Prostate gland (tissue), 2 donors: ENCODE measurements around the gene ALG8. TPM values are rescaled to one million over a fixed set of nuclear protein-coding genes. Genes with fewer than 3 reads are reported as not detected.
"Not testable (repeated sequence)": the region's sequence is repeated elsewhere in the genome, so short reads cannot be mapped to it uniquely, and the experiment has no call there.

ENCODE experiments used
- DNase-seq: peaks from one replicate; pipeline ENCODE4 v3.0.0-alpha.2; 2019; ENCODE audit warnings: low spot score
- H3K27ac ChIP-seq, 2 donors: fragments of 200-600 bp; sonication (generic); 2 replicates each; pipeline ENCODE4 v1.5.1; 2017 to 2019
- H3K27me3 ChIP-seq: fragments of 200-600 bp; sonication (generic); replicated peaks from 2 replicates; pipeline ENCODE4 v1.5.1; 2019; ENCODE audit not compliant: insufficient read depth
- H3K36me3 ChIP-seq, 2 donors: fragments of 200-600 bp; sonication (generic); 1 replicate in 1 of 2; 2 replicates in 1 of 2; pipeline versions ENCODE4 v1.5.1 to v1.8.1; 2017 to 2019
- H3K4me1 ChIP-seq: fragments of 200-600 bp; sonication (generic); replicated peaks from 2 replicates; pipeline ENCODE4 v1.5.1; 2019
- H3K4me3 ChIP-seq, 2 donors: fragments of 200-600 bp; sonication (generic); 2 replicates each; pipeline ENCODE4 v1.5.1; 2017 to 2019
- H3K9me3 ChIP-seq: fragments of 200-600 bp; sonication (generic); 2 replicates; pipeline ENCODE4 v1.5.1; 2017
- CTCF ChIP-seq, 4 experiments: fragments of 200-600 bp in 2 of 4; fragments of 450-650 bp in 2 of 4; sonication (generic) in 2 of 4; IDR thresholded peaks; 1 replicate in 3 of 4; 2 replicates in 1 of 4; pipeline ENCODE4 v1.5.1; 2016 to 2019; ENCODE audit warnings: antibody characterized with exemption in 4 of 4, mild to moderate bottlenecking in 2 of 4, moderate library complexity in 2 of 4
- POLR2A ChIP-seq: fragments of 450-650 bp; IDR thresholded peaks from one replicate; pipeline ENCODE4 v1.6.1; 2016; ENCODE audit warnings: antibody characterized with exemption, mild to moderate bottlenecking
- POLR2AphosphoS5 ChIP-seq: sonication (generic); formaldehyde crosslinking; IDR thresholded peaks from one replicate; pipeline ENCODE4 v1.6.1; 2017; ENCODE audit warnings: antibody characterized with exemption
- WGBS: methylation state at CpG from one replicate; pipeline ENCODE4 v1.1.5; 2018; 5-methylcytosine and 5-hydroxymethylcytosine counted together
- intact Hi-C: fragments of 100-400 bp; cut with DNase I; formaldehyde crosslinking; loops from one replicate; pipeline ENCODE4 v1.14.2; 2022
- total RNA-seq, 2 donors: library from RNA; depleted of rRNA; stranded (reverse); fragments of >200 nt; gene quantifications; one replicate each; pipeline ENCODE4 v1.1.0, GENCODE V29; 2016

Gene ALG8
- total RNA-seq, 2 donors from 2014 or later: 34.0 to 50.3 TPM

DNA sequence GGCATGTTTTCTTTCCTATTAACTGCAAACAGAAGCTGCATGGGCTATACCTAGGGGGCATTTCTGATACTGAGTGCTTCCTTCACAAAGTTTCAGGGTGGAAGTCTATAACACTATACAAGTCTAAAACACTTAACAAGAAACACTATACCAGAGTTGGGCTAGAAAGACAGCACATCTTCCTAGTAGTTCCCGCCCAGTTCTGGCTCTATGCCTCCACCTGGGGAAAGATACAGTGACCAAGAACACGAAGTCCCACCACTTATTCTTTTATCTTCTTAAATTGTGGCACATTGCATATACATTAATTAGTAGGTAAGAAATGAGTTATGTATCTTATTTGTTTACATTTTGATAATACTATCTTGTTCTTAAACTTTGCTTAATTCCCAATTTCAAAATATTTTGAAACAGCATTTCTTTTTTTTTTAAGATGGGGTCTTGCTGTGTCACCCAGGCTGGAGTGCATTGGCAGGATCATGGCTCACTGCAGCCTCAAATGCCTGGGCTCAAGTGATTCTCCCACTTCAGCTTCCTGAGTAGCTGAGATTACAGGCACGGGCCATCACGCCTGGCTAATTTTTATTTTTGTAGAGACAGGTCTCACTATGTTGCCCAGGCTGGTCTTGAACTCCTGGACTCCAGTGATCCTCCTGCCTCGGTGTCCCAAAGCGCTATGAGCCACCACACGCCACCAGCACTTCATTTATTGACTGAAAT, 41.6 kb downstream of the ALG8 start:
- Histone ChIP-seq H3K36me3 (no peaks in the 10 kb centered on the region), H3K27ac (peak overlapping the region in 1 of 2 donors; percentile 59), H3K9me3 (no peaks in the 10 kb centered on the region), H3K27me3 (no peaks in the 10 kb centered on the region), H3K4me3 (no peak overlapping the region), H3K4me1 (no peaks in the 10 kb centered on the region)
- no peak for TF ChIP-seq POLR2AphosphoS5
- TF ChIP-seq CTCF (IDR thresholded peaks at IDR 0.05): no peak
- TF ChIP-seq POLR2A: no peak
- intact Hi-C loops: no loop called here
- WGBS: 90% methylated on average over 7 of the region's 7 CpGs
- DNase-seq: no peak

DNA sequence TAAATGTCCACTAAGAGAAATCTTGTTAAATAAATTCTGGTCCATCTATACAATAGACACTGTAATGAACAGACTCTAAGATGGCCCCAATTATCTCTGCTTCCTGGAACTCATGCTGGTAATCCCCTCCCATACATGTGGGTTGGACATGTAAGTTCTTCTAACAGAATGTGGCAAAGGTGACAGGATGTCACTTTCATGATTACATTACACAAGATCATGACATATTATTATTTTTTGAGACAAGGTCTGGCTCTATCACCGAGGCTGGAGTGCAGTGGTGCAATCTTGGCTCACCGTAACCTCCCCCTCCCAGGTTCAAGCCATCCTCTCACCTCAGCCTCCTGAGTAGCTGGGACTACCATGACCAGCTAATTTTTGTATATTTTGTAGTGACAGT, 45.2 kb downstream of the ALG8 start:
- TF ChIP-seq POLR2A (no peak), CTCF (IDR thresholded peaks at IDR 0.05) (no peak), POLR2AphosphoS5 (no peak)
- 98% methylated on average over 2 of the region's 2 CpGs for WGBS
- no peaks in the 10 kb centered on the region for H3K4me1 ChIP-seq
- H3K4me3 ChIP-seq: no peak overlapping the region
- intact Hi-C loops: no loop called here
- no peaks in the 10 kb centered on the region for H3K36me3 ChIP-seq
- H3K27ac ChIP-seq: no peak overlapping the region
- DNase-seq: no peak
- no peaks in the 10 kb centered on the region for H3K9me3 ChIP-seq
- H3K27me3 ChIP-seq: no peaks in the 10 kb centered on the region

- H3K27me3 ChIP-seq, H3K4me3 ChIP-seq, H3K9me3 ChIP-seq, intact Hi-C loops, H3K36me3 ChIP-seq, DNase-seq, H3K4me1 ChIP-seq, H3K27ac ChIP-seq: not testable (repeated sequence)
- 88% methylated on average over 6 of the region's 6 CpGs for WGBS
Observed at GRCh38 chr11:78086521-78087074, 52.8 kb downstream of the ALG8 start.

GRCh38 chr11:78085972-78086371, 53.5 kb downstream of the ALG8 start:
- 62% methylated on average over 3 of the region's 3 CpGs for WGBS
- H3K9me3 ChIP-seq: no peaks in the 10 kb centered on the region
- TF ChIP-seq POLR2A (no peak), CTCF (IDR thresholded peaks at IDR 0.05) (no peak), POLR2AphosphoS5 (no peak)
- no peak overlapping the region for H3K4me3 ChIP-seq
- H3K27me3 ChIP-seq: no peaks in the 10 kb centered on the region
- no peak for DNase-seq
- H3K27ac ChIP-seq: no peak overlapping the region
- intact Hi-C loops: no loop called here
- no peaks in the 10 kb centered on the region for H3K36me3 ChIP-seq
- H3K4me1 ChIP-seq: no peaks in the 10 kb centered on the region

DNA sequence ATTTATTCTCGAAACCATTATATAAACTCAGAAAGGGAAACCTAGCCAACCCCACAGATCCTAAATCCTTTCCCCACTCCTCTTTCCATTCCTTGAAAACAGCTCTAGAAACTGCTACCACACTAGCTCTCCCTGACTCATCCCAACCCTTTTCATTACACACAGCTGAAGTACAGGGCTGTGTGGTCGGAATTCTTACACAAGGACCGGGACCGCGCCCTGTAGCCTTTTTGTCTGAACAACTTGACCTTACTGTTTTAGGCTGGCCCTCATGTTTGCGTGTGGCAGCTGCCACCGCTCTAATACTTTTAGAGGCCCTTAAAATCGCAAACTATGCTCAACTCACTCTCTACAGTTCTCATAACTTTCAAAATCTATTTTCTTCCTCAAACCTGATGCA, 54.9 kb downstream of the ALG8 start:
- H3K4me1 ChIP-seq, H3K27me3 ChIP-seq, H3K9me3 ChIP-seq, H3K36me3 ChIP-seq, H3K27ac ChIP-seq, H3K4me3 ChIP-seq, intact Hi-C loops, DNase-seq: not testable (repeated sequence)
- 92% methylated on average over 8 of the region's 8 CpGs for WGBS

DNA sequence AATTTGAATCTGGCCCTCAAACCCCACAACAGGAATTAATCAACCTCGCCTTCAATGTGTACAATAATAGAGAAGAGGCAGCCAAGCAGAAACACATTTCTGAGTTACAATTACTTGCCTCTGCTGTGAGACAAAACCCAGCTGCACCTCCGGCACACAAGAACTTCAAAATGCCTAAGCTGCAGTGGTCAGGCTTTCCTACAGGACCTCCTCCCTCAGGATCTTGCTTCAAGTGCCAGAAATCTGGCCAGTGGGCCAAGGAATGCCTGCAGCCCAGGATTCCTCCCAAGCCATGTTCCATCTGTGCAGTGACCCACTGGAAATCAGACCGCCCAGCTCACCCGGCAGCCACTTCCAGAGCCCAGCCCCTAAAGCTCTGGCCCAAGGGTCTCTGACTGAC, 56.4 kb downstream of the ALG8 start:
- Histone ChIP-seq H3K27me3 (no peaks in the 10 kb centered on the region), H3K36me3 (no peaks in the 10 kb centered on the region), H3K9me3 (no peaks in the 10 kb centered on the region), H3K4me3 (no peak overlapping the region), H3K27ac (no peak overlapping the region), H3K4me1 (peaks cover 4% of the 10 kb centered on the region)
- TF ChIP-seq CTCF (IDR thresholded peaks at IDR 0.05): no peak
- TF ChIP-seq POLR2A: no peak
- TF ChIP-seq POLR2AphosphoS5: no peak
- WGBS: 79% methylated on average over 4 of the region's 4 CpGs
- DNase-seq: no peak
- intact Hi-C loops: no loop called here
